Adrenal gland (tissue), 12 donors: ENCODE results near the gene CDKAL1. TPM values are rescaled to one million over a fixed set of nuclear protein-coding genes. Genes with fewer than 3 reads are reported as not detected.

ENCODE experiments used
- DNase-seq, 7 donors: peaks; one replicate each; pipeline ENCODE4 v3.0.0-alpha.2; 2019 to 2020
- H3K27ac ChIP-seq, 5 donors: fragments of 200-600 bp; sonication (generic) in 4 of 5; 1 replicate in 3 of 5; 2 replicates in 2 of 5; pipeline versions ENCODE4 v1.5.1 to v1.8.0; 2016 to 2020; ENCODE audit warnings: mild to moderate bottlenecking in 1 of 5
- H3K27me3 ChIP-seq: fragments of 200-600 bp; 2 replicates; pipeline ENCODE4 v1.8.0; 2021
- H3K36me3 ChIP-seq, 2 donors: fragments of 200-600 bp; replicated peaks in 1 of 2; 1 replicate in 1 of 2; 2 replicates in 1 of 2; pipeline versions ENCODE4 v1.5.1 to v1.8.0; 2018 to 2022
- H3K4me1 ChIP-seq, 2 donors: fragments of 200-600 bp; replicated peaks in 1 of 2; 1 replicate in 1 of 2; 2 replicates in 1 of 2; pipeline versions ENCODE4 v1.5.1 to v1.8.0; 2018 to 2021
- H3K4me3 ChIP-seq, 4 donors: fragments of 200-600 bp; sonication (generic) in 3 of 4; one replicate each; pipeline ENCODE4 v1.5.1; 2016 to 2018
- H3K9me3 ChIP-seq, 3 donors: fragments of 200-600 bp; sonication (generic) in 1 of 3; replicated peaks in 1 of 3; 1 replicate in 2 of 3; 2 replicates in 1 of 3; pipeline versions ENCODE4 v1.5.1 to v1.8.0; 2016 to 2021
- CTCF ChIP-seq, 6 experiments: fragments of 450-650 bp in 4 of 6; fragments of 200-600 bp in 2 of 6; sonication (generic) in 1 of 6; IDR thresholded peaks; 1 replicate in 5 of 6; 2 replicates in 1 of 6; pipeline versions ENCODE4 v1.5.1 to v1.8.0; 2016 to 2021; ENCODE audit warnings: antibody characterized with exemption in 6 of 6, mild to moderate bottlenecking in 2 of 6, moderate library complexity in 1 of 6
- POLR2A ChIP-seq, 2 donors: fragments of 450-650 bp; IDR thresholded peaks; one replicate each; pipeline ENCODE4 v1.6.1; 2017; ENCODE audit warnings: antibody characterized with exemption in 2 of 2, mild to moderate bottlenecking in 2 of 2, moderate library complexity in 1 of 2
- WGBS, 4 donors: extraction: QIAGEN DNeasy Blood & Tissue Kit in 2 of 4; methylation state at CpG; one replicate each; pipeline versions ENCODE4 v1.1.5 to v1.1.7; 2013 to 2017; 5-methylcytosine and 5-hydroxymethylcytosine counted together
- intact Hi-C, 2 donors: fragments of 100-400 bp; cut with DNase I; formaldehyde crosslinking; loops; one replicate each; pipeline versions ENCODE4 v1.14.1 to v1.15.0; 2022 to 2023
- polyA plus RNA-seq, 3 donors: library from polyadenylated mRNA; stranded (reverse); fragments of 200-250 nt in 2 of 3; fragments of 350-450 nt in 1 of 3; fragmentation: Illumina TruSeq in 1 of 3; extraction: RNeasy Lipid Tissue Mini Kit (QIAGEN cat#74804) in 1 of 3; gene quantifications; one replicate each; pipeline ENCODE4 v1.2.3, GENCODE V29; 2013 to 2014
- total RNA-seq, 9 donors: library from RNA; depleted of rRNA in 4 of 9; stranded (reverse); fragments of >200 nt in 4 of 9; fragments of 120-200 nt in 1 of 9; fragmentation: NEBNext Ultra II Directional in 1 of 9; extraction: Animal tissue kit (Norgen Biotek cat#: 25700) in 1 of 9; gene quantifications; one replicate each; pipeline versions ENCODE4 v1.1.0 to v1.2.4, GENCODE V29; 2013 to 2023
- donor health status: healthy with polysubstance abuse.
- donor health status: Bipolar disorder and iron deficiency.
- donor health status: DM: yes; HTN: yes; CAD: no.
- donor health status: DM: no; HTN: no; CAD: no.
- donor health status: DM: no; HTN: no; CAD: no.
- donor health status: DM: yes; HTN: yes; CAD: no.

CDKAL1 gene
- total and polyA plus RNA-seq, 12 donors = 3.9 to 21.1 (median 10.6) TPM

- no peak for DNase-seq
- intact Hi-C loops = no loop called here
Observed at GRCh38 chr6:21271428-21272155, 737.3 kb downstream of the CDKAL1 start.

GRCh38 chr6:21273451-21273850 lies 739.2 kb downstream of the CDKAL1 start:
- Histone ChIP-seq H3K27me3 (no peaks in the 10 kb centered on the region), H3K9me3 (no peaks in the 10 kb centered on the region), H3K27ac (no peak overlapping the region), H3K36me3 (no peaks in the 10 kb centered on the region), H3K4me3 (no peak overlapping the region), H3K4me1 (no peaks in the 10 kb centered on the region)
- intact Hi-C loops = no loop called here
- no peak for TF ChIP-seq CTCF (IDR thresholded peaks at IDR 0.05)
- no peak for TF ChIP-seq POLR2A (IDR thresholded peaks at IDR 0.05)
- WGBS, 4 donors = 72 to 86% (median 83%) methylated on average over 2 of the region's 2 CpGs
- DNase-seq = no peak

More at GRCh38 chr6:21271428-21272155, 737.3 kb downstream of the CDKAL1 start:
- H3K36me3 ChIP-seq = no peaks in the 10 kb centered on the region
- 82 to 85% (median 84%) methylated on average over 7 of the region's 7 CpGs for WGBS, 4 donors
- TF ChIP-seq CTCF (IDR thresholded peaks at IDR 0.05) = no peak
- no peak for TF ChIP-seq POLR2A (IDR thresholded peaks at IDR 0.05)
- H3K4me1 ChIP-seq = no peaks in the 10 kb centered on the region
- no peak overlapping the region for H3K27ac ChIP-seq
- H3K9me3 ChIP-seq = no peaks in the 10 kb centered on the region
- H3K27me3 ChIP-seq = no peaks in the 10 kb centered on the region
- H3K4me3 ChIP-seq = no peak overlapping the region

- Histone ChIP-seq H3K27ac (no peak overlapping the region), H3K9me3 (no peaks in the 10 kb centered on the region), H3K4me1 (no peaks in the 10 kb centered on the region), H3K4me3 (no peak overlapping the region), H3K27me3 (no peaks in the 10 kb centered on the region), H3K36me3 (no peaks in the 10 kb centered on the region)
- no peak for TF ChIP-seq CTCF (IDR thresholded peaks at IDR 0.05)
- no peak for TF ChIP-seq POLR2A (IDR thresholded peaks at IDR 0.05)
- intact Hi-C loops = no loop called here
- no peak for DNase-seq
- 80 to 86% (median 82%) methylated on average over 6 of the region's 6 CpGs for WGBS, 4 donors
Observed at GRCh38 chr6:21274851-21275250, 740.6 kb downstream of the CDKAL1 start.

- WGBS, 4 donors = 74 to 82% (median 78%) methylated on average over 7 of the region's 7 CpGs
- Histone ChIP-seq H3K36me3 (no peaks in the 10 kb centered on the region), H3K27me3 (no peaks in the 10 kb centered on the region), H3K27ac (no peak overlapping the region), H3K4me1 (no peaks in the 10 kb centered on the region), H3K9me3 (no peaks in the 10 kb centered on the region), H3K4me3 (no peak overlapping the region)
- no peak for DNase-seq
- intact Hi-C loops = no loop called here
- TF ChIP-seq POLR2A (IDR thresholded peaks at IDR 0.05) (no peak), CTCF (IDR thresholded peaks at IDR 0.05) (no peak)
Observed at GRCh38 chr6:21277601-21278374, 743.5 kb downstream of the CDKAL1 start.
